Activated gamma-delta T cell treated with anti-CD3 and anti-CD28 coated beads, Interleukin-2, amount 50 U/mL, for 16 hours (primary cell): ENCODE measurements around the gene COMMD1.
"Not testable (repeated sequence)": the region's sequence is repeated elsewhere in the genome, so short reads cannot be mapped to it uniquely, and the experiment has no call there.

Source experiments
- DNase-seq: peaks from one replicate; pipeline ENCODE4 v3.0.0-alpha.2; 2020; ENCODE audit warnings: low read depth

The COMMD1 gene

DNA sequence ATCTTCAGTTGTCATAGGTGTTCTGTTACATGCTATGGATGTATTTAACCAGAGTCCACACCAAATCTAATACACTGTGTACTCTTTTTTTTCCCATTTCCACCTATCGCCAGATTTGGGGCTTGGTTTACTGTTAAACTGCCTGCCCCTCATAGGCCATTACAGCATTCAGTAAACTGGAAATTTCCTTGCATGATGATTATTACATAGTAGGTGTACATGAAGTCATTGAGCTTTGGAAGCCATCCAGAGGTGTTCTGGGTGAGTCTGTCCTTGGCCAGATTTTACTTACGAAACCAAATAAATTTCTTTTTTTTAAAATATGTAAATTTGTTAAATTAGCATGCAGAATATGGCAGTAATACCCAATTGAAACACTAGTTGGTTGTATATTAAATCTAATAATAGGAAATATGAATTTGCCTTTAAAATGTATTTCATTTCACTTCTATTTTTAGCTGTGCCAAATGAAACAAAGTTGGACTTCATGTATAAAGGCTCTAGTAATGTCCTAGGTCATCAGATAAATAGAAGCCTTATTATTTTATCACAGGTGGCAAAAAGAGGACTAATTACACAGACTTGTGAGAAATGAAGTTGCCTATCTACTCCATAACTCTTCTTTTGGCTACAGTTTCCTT lies 60.7 kb downstream of the COMMD1 start:
- DNase-seq: no peak

DNA sequence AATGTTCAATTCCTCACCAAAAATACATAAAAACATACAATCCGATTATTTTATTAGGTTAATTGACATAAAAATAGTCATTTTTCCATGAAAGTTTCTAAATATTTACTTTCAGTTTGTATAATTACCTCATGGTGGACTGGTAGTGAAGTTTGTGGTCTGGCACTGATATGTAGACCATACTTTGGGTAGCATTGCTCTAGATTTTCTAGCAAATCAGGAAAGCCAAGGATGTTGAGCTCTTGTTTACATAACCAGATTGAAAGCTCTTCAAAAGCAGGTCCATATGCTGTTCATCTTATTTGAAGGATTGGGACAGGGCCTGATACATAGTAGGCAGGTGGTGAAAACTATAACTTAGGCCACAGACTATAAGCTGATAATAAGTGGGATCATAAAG lies 61.8 kb downstream of the COMMD1 start:
- DNase-seq: no peak

DNA sequence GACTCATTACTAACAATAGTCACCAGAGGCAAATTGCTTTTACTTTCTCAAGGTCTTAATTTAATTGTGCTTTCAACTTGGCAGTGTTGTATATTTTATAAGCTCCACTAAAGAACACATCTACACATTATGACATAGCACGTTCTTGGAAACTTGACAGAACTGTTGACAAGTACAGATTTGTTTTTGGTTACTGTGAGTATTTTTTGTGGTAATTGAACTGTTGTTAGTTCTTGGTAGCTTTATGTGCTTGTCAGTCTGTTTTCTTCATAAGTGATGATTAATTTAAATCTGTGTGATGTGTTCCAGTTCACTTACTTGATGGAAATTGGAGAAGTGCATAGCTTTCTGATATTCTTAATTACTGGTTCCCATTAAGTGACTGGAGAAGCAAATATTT lies 63.9 kb downstream of the COMMD1 start:
- DNase-seq: no peak

DNA sequence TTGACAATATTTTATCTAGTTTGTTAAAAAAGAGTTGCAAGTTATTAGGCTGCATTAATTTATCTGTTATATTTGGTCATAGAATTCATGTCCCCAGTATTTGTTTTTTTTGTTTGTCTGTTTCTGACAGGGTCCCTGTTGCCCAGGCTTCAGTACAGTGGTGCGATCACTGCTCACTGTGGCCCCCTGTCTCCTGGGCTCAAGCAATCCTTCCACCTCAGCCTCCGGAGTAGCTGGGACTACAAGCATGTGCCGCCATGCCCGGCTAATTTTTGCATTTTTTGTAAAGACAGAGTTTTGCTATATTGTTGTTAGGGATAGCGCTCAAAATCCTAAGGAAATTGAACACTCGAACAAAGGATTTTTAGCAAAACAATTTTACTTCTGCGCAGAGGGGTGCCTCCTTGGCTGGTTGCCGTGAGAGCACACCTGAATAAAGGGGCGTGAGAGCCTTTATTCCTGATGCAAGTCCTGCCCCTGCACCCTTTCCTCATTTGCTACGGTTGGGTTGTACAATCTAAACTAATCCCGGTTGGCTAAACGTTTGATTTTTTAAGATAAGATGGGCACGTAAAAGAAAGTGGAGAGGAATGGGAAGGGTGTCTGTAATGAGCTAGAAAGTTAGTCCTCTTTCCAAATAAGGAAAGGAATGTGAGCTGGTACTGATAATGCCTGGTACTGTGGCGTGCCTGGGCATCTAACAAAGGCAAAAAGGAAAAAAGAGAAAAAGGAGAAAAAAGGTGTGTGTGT lies 65.5 kb downstream of the COMMD1 start:
- DNase-seq: no peak

DNA sequence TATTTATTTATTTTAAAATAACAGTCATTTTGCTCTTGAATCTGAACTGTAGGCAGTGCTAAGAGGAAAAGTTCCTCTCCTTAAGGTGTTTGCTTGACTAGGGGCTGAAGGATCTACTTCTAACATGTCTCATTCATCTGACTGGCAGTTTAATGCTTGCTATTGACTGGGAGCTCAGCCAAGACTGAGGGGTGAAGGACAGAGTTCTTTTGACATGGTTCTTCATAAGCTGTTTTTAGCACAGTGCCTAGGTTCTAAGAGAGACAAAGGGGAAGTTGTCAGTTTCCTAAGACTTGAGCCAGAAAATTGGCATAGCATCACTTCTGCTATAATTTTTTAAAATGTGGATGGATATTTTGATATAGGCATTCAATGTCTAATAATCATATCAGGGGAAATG lies 73.0 kb downstream of the COMMD1 start:
- DNase-seq: no peak

- no peak for DNase-seq
Measured at GRCh38 chr2:61980758-61981157, 75.3 kb downstream of the COMMD1 start.

GRCh38 chr2:61984682-61985081 lies 79.2 kb downstream of the COMMD1 start:
- no peak for DNase-seq

DNA sequence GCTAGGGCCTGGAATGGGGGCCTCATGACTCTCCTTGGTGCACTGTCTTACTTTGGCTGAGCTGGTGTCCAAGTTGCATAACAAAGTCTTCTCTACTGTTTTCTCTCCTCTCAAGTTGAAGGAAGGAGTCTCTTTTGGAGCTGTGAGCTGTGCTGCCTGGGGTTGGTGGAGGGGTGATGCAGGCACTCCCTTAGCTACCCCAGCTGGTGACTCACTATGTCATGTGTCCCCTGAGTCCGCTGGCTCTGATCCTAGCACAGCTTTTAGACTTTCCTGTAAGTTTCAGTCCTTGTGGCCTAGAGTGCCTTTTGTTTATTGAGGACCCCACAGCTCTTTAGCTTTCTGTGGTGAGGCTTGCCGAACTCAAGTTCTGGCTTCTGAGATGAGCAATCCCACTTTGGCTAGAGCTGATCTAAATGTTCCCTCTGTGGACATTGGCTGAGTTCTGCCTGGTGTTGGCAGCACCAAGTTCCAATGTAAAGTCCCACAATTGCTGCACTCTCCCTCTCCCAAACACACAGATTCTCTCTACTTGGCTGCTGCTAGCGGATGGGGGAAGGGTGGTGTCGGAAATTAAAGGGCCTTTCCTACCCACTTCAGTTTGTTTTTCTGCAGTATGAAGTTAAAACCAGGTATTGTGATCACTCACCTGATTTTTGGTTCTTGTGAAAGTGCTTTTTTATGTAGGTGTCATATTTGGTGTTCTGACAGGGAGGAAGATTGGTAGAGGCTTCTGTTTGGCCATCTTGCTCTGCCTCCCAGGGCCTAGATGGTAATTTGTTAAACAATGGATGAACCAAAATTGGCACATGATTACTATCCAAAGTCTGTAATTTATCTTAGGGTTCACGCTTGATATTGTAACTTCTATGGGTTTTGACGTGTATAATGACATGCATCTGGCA lies 83.2 kb downstream of the COMMD1 start:
- DNase-seq: no peak

GRCh38 chr2:61993422-61994024 lies 88.0 kb downstream of the COMMD1 start:
- DNase-seq: no peak

DNA sequence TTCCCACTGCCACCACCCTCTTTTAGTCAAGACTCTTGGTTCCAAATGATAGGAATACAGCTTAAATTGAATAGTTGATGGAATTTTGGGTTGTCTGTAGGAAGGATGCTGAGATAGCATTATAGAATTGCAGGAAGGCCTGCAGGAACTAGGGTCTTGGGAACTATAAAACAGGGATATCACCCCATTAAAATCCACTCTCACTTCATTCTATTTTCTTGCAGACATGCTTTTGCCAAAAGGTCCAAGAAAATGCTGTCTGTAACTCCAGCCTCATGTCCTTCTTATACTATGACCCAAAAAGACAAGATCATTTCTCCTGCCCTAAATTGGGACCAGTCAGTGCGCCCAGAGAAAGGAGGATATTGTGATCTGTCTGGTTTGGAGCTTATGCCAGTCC lies 89.1 kb downstream of the COMMD1 start:
- no peak for DNase-seq

GRCh38 chr2:61995065-61995464 lies 89.6 kb downstream of the COMMD1 start:
- no peak for DNase-seq

DNA sequence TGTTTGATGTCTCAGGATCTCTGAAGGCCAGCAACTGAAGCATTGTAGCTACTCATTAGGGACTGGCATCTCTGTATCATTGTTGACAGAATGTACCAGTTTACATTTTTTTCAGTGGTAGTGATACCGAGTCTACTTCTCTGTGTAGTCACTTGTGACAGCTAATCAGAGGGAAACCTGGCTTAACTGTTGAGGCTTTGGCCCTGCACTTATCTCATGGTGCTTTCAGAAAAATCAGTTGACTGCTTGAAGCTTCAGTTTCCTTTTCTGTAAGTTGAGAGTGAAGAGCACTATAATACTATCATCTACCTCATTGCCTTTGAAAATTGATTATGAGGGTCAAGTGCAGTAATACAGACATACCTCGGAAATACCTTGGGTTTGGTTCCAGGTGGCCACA lies 90.0 kb downstream of the COMMD1 start:
- DNase-seq: no peak

GRCh38 chr2:61998426-61998825 lies 93.0 kb downstream of the COMMD1 start:
- DNase-seq: no peak

- no peak for DNase-seq
Measured at GRCh38 chr2:62000538-62000937, 95.1 kb downstream of the COMMD1 start.

DNA sequence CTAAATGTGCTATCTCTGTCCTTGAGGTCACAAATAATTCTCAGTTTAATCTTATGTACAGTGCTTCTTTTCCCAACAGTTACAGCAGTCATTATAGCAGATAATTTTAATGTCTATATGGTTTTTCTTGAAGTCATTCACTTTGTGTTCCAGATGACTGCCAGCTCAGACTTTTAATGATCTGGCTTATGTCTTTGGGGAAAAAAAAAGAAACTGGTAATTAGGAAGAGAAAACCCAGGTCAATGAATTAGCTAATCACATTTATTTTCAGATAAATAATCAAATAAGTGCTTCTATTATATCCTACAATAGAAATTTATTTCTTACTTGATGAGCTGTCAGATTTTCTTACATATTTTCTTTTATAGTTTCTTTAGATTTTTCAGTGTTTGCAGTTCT lies 96.0 kb downstream of the COMMD1 start:
- DNase-seq: no peak

GRCh38 chr2:62004428-62004827 lies 99.0 kb downstream of the COMMD1 start:
- not testable (repeated sequence) for DNase-seq

DNA sequence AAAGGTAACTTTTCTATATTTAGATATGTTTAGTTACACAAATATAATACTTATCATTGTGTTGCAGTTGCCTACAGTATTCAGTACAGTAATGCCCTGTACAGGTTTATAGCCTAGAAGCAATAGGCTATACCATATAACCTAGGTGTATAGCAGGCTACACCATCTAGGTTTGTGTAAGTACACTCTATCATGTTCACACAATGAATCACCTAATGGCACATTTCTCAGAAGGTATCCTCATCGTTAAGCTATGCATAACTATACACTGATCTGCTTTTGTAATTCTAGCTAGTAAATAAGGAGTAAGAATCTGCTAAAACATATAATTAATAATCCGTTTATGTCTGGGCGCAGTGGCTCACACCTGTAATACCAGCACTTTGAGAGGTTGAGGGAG lies 102.1 kb downstream of the COMMD1 start:
- no peak for DNase-seq

DNA sequence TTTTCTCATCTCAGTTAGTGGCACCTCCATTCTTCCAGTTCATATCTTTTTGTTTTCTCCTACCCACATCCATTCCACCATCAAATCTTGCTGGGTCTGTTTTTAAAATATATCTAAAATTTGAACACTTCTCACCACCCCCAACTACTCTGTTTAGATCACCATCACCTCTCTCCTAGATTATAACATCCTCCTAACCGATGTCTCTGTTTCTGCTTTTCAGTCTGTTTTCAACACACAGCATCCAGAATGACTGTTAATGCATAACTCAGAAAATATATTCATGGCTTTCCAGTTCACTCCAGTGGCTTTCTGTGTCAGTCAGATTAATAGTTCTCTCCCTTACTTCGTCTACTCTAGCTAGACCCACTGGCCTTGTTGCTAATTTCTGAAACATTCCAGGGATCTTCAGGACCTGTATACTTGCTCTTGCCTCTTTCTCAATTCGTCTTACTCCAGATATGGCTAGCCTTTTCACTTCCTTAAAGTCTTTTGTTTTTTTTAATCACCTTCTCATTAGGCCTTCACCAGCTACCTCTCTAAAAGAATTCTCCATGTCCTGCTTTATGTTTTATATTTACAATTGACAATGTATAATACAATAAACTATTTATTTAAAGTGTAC lies 105.3 kb downstream of the COMMD1 start:
- DNase-seq: no peak

GRCh38 chr2:62013641-62014040 lies 108.2 kb downstream of the COMMD1 start:
- DNase-seq: no peak

DNA sequence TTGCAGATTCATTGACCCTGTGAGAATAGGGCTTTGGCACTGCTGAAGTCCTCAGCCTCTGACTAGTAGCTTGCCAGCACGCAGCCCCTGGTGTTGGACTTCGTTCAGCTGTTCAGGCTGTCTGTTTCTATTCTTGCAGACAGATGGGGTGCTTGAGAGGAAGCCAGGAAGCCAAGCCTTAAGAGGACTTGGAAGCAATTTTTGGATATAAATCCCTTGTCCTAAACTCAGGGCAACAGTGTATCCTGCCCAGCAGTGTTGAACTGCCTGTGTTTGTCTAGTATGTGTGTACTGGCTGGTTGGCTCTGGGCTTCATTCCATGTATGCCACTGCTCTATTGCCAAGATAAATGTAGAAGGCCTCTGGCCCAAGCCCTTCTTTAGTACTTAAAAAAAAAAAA lies 108.6 kb downstream of the COMMD1 start:
- DNase-seq: no peak

DNA sequence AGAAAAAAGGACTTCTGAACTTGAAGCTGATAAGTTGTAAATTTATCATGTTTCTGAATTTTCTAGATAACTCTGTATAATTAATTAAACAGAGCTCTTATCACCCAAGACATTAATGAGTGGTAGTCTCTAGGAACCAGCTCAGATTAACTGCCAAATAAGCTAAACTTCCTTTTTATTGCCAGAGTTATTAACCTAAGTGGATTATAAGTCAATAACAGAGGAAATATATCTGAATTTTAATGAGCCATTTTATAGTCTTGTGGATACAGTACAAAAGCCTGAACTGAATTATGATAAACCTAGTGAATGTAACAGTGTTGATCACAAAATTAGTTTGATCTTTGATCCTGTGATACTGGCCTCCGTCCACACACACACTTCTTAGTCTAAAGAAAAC lies 111.5 kb downstream of the COMMD1 start:
- DNase-seq: no peak

DNA sequence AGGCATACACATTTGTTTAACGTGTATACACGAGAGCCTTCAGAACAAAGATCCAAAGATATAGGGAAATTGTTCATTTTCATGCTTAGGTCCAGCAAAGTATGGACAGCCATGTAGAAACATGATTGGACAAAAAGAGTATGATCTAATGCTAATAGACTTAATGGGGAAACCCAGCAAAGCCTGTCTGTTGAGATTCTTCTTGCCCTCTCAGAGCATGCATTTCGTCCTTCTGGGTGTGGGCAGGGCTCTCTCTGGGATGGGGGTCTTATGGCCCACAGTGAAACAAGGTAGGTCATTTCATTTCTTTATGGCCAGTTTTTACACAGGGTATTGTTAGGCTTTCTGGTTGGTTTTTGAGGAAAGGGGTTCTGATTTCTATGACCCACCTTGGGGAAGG lies 124.4 kb downstream of the COMMD1 start:
- no peak for DNase-seq
